Sigmoid colon (tissue), 4 donors: ENCODE data around the gene AGXT2.

Experiments used
- POLR2A ChIP-seq, 2 donors: fragments of 450-650 bp; IDR thresholded peaks; one replicate each; pipeline ENCODE4 v1.6.1; 2016; ENCODE audit warnings: antibody characterized with exemption in 2 of 2, mild to moderate bottlenecking in 2 of 2, moderate library complexity in 2 of 2
- POLR2AphosphoS5 ChIP-seq, 4 donors: sonication (generic); formaldehyde crosslinking; IDR thresholded peaks; one replicate each; pipeline ENCODE4 v1.6.1; 2017; ENCODE audit warnings: antibody characterized with exemption in 4 of 4
- TF ChIP-seq, protein P1 (sequence below), 4 experiments: fragments of 450-650 bp in 3 of 4; fragments of 200-600 bp in 1 of 4; IDR thresholded peaks; one replicate each; pipeline ENCODE4 v1.5.1; 2016 to 2019; ENCODE audit warnings: antibody characterized with exemption in 4 of 4, mild to moderate bottlenecking in 3 of 4, moderate library complexity in 2 of 4

DNA sequence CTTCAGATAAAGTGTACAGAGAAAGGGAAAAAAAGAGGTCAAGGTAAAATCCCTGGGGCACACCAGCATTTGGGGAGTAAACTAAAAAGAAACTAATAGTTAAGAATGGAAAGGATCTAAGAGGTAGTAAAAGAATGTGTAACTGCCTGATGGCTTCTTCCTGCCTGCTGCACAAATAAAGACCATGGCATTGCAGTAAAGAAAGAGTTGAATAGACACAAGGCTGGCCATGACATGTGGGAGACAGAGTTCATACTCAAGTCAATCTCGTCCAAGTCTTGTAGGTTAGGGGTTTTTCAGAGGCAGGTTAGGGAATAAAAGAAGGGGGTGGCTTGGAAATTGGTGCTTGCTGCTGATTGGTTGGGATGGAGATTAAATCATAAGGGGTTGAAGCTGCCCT is 60.8 kb downstream of the AGXT2 start:
- TF ChIP-seq POLR2AphosphoS5 (IDR thresholded peaks at IDR 0.05) = no peak
- TF ChIP-seq, protein P1, sequence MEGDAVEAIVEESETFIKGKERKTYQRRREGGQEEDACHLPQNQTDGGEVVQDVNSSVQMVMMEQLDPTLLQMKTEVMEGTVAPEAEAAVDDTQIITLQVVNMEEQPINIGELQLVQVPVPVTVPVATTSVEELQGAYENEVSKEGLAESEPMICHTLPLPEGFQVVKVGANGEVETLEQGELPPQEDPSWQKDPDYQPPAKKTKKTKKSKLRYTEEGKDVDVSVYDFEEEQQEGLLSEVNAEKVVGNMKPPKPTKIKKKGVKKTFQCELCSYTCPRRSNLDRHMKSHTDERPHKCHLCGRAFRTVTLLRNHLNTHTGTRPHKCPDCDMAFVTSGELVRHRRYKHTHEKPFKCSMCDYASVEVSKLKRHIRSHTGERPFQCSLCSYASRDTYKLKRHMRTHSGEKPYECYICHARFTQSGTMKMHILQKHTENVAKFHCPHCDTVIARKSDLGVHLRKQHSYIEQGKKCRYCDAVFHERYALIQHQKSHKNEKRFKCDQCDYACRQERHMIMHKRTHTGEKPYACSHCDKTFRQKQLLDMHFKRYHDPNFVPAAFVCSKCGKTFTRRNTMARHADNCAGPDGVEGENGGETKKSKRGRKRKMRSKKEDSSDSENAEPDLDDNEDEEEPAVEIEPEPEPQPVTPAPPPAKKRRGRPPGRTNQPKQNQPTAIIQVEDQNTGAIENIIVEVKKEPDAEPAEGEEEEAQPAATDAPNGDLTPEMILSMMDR (IDR thresholded peaks at IDR 0.05) = no peak
- TF ChIP-seq POLR2A (IDR thresholded peaks at IDR 0.05) = no peak
